Motor neuron (in vitro differentiated cells): Measurements from ENCODE around the gene TNFSF8. TPM values are rescaled to one million over a fixed set of nuclear protein-coding genes. Genes with fewer than 3 reads are reported as not detected.

Experiments used
- ATAC-seq, 8 experiments: fragments of 200-7000 bp; cut with Tn5 transposase; replicated peaks in 6 of 8; 2 replicates each; pipeline ENCODE4 v1.8.0; 2021; ENCODE audit warnings: mild to moderate bottlenecking in 8 of 8, moderate library complexity in 8 of 8
- H3K27ac ChIP-seq, 2 donors: fragments of 250-450 bp; sonication (Bioruptor Pico); 2 replicates each; pipeline ENCODE4 v1.9.0; 2021; ENCODE audit warnings: antibody characterized with exemption in 2 of 2, mild to moderate bottlenecking in 2 of 2, moderate library complexity in 1 of 2
- H3K4me1 ChIP-seq, 2 donors: fragments of 250-450 bp; sonication (Bioruptor Pico); replicated peaks in 1 of 2; 2 replicates each; pipeline ENCODE4 v1.6.1; 2021; ENCODE audit warnings: antibody characterized with exemption in 2 of 2, mild to moderate bottlenecking in 2 of 2, moderate library complexity in 1 of 2
- H3K4me3 ChIP-seq, 5 donors: fragments of 250-450 bp; sonication (Bioruptor Pico); 2 replicates each; pipeline ENCODE4 v1.9.0; 2021; ENCODE audit warnings: antibody characterized with exemption in 5 of 5, mild to moderate bottlenecking in 5 of 5, moderate library complexity in 4 of 5
- WGBS, 10 experiments: fragments of 450-650 bp; shearing (Covaris generic); methylation state at CpG; one replicate each; pipeline ENCODE4 v1.0.0; 2022; 5-methylcytosine and 5-hydroxymethylcytosine counted together
- in situ Hi-C, 9 experiments: fragments of 400-800 bp; cut with MboI; loops; one replicate each; pipeline ENCODE4 v1.15.0; 2021; ENCODE audit warnings: low sequenced_read_pairs in 9 of 9, low pct_unique_long_range_greater_than_20kb in 2 of 9; ENCODE audit not compliant: unreplicated experiment in 9 of 9
- total RNA-seq, 8 experiments: library from RNA; unstranded; fragments of 300-600 nt; gene quantifications; 2 replicates each; pipeline versions ENCODE4 v1.2.3 to v1.2.4, GENCODE V29; 2022

TNFSF8 gene
- total RNA-seq, 8 experiments from 2014 or later = 0.21 to 0.87 (median 0.46) TPM; not detected in 3

DNA sequence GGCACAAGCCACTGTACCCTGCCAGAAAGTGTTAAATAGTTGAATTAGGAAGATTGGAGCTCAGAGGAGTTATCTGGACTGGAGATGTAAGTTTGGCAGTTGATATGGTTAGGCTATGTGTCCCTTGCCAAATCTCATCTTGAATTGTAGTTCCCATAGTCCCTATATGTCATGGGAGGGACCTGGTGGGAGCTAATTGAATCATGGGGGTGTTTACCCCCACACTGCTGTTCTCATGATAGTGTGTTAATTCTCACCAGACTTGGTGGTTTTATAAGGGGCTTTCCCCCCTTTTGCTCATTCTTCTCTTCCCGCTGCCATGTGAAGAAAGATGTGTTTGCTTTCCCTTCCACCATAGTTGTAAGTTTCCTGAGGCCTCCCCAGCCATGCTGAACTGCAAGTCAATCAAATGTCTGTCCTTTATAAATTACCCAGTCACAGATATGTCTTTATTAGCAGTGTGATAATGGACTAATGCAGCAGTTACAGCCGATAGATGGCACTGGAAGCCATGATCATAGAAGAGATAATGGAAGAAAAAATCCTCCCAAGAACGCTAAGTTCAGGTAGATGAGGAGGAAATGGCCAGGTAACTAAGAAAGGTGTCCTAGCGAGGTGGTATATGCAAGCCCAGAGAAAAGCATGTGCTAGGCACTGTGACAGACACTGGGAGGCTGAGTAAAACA lies 51.4 kb downstream of the TNFSF8 start:
- H3K4me1 ChIP-seq = no peaks in the 10 kb centered on the region
- WGBS, 10 experiments = 37 to 100% (median 79%) methylated on average over 1 to 4 of the region's 4 CpGs; no CpG with 5 or more reads in 1 of the 10 experiments
- no peak for ATAC-seq
- in situ Hi-C loops = no loop called here
- no peak overlapping the region for H3K4me3 ChIP-seq
- no peak overlapping the region for H3K27ac ChIP-seq

DNA sequence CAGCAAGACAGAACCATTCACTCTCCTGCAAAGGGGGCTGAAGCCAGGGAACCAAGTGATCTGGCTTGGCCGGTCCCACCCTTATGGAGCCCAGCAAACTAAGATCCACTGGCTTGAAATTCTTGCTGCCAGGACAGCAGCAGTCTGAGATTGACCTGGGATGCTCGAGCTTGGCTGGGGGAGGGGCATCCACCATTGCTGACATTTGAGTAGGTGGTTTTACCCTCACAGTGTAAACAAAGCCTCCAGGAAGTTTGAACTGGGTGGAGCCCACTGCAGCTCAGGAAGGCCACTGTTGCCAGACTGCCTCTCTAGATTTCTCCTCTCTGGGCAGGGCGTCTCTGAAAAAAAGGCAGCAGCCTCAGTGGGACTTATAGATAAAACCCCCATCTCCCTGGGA lies 60.5 kb downstream of the TNFSF8 start:
- Histone ChIP-seq H3K4me3 (no peak overlapping the region), H3K27ac (no peak overlapping the region), H3K4me1 (no peaks in the 10 kb centered on the region)
- ATAC-seq = no peak
- 0 to 100% (median 50%) methylated on average over 1 to 3 of the region's 3 CpGs; no CpG with 5 or more reads in 4 of the 10 experiments for WGBS, 10 experiments
- in situ Hi-C loops = no loop called here

DNA sequence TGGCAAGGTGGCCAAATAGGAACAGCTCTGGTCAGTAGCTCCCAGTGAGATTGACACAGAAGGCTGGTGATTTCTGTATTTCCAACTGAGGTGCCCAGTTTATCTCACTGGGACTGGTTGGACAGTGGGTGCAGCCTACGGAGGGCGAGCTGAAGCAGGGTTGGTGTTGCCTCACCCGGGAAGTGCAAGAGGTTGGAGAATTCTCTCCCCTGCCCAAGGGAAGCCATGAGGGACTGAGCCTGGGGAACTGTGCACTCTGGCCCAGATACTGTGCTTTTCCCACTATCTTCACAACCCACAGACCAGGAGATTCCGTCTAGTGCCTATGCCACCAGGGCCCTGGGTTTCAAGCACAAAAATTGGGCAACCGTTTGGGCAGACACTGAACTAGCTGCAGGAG lies 61.0 kb downstream of the TNFSF8 start:
- WGBS, 10 experiments = 75 to 100% (median 83%) methylated on average over 1 to 5 of the region's 5 CpGs; no CpG with 5 or more reads in 1 of the 10 experiments
- no peak for ATAC-seq
- Histone ChIP-seq H3K4me1 (no peaks in the 10 kb centered on the region), H3K27ac (no peak overlapping the region), H3K4me3 (no peak overlapping the region)
- in situ Hi-C loops = no loop called here

GRCh38 chr9:114867327-114867726 lies 63.1 kb downstream of the TNFSF8 start:
- Histone ChIP-seq H3K27ac (no peak overlapping the region), H3K4me3 (no peak overlapping the region), H3K4me1 (no peaks in the 10 kb centered on the region)
- in situ Hi-C loops = no loop called here
- ATAC-seq = no peak
- WGBS, 10 experiments = 55 to 93% (median 84%) methylated on average over 3 to 5 of the region's 5 CpGs

DNA sequence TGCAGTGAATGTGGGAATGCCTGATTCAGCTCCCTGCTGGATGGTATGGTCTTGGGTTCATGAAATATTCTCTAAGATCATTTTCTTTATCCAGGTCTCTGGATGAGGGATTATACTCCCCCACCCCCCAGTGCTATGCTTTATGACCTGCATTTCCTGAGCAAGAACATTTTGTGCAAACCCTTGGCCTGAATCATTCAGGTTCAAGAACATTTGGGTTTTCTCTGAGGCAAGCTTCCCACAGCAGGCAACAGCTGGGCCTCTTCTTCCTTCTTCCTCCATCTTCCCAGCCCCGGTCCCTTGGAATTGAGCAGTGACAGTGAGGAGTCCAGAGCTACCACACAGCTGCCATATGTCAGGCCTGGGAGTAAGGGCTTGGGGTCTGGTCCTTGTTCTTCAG lies 65.9 kb downstream of the TNFSF8 start:
- in situ Hi-C loops = no loop called here

GRCh38 chr9:114861922-114862605 lies 68.3 kb downstream of the TNFSF8 start:
- in situ Hi-C loops = no loop called here
- Histone ChIP-seq H3K4me3 (no peak overlapping the region), H3K4me1 (no peaks in the 10 kb centered on the region), H3K27ac (no peak overlapping the region)
- WGBS, 10 experiments = 0 to 95% (median 81%) methylated on average over 1 to 8 of the region's 11 CpGs; no CpG with 5 or more reads in 2 of the 10 experiments
- no peak for ATAC-seq

More for the DNA sequence above, 65.9 kb downstream of the TNFSF8 start:
- no peaks in the 10 kb centered on the region for H3K4me1 ChIP-seq
- 83 to 100% (median 100%) methylated on average over 1 of the region's 1 CpG; no CpG with 5 or more reads in 5 of the 10 experiments for WGBS, 10 experiments
- H3K4me3 ChIP-seq = no peak overlapping the region
- no peak overlapping the region for H3K27ac ChIP-seq
- ATAC-seq = no peak

DNA sequence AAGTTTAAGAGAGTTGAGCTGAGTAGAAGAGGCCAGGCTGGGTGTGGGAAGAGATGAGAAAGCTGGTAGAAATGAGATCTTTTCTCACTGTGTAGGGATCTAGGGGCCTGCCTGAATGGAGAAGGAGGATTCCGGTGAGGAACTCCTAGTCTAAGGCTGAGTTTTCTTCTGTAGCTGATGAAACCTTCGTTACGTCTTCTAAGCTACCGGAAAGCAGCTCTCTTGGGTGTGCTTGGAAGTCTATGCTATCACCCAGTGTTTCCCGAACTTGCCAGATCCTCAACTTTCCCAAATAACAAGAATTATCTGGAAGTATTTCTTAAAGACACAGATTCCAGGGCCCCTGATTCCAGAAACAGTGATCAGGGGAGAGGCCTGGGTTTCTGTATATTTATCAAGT lies 69.1 kb downstream of the TNFSF8 start:
- in situ Hi-C loops = no loop called here
- H3K27ac ChIP-seq = no peak overlapping the region
- ATAC-seq = no peak
- 70 to 100% (median 92%) methylated on average over 1 to 5 of the region's 5 CpGs; no CpG with 5 or more reads in 3 of the 10 experiments for WGBS, 10 experiments
- H3K4me1 ChIP-seq = no peaks in the 10 kb centered on the region
- no peak overlapping the region for H3K4me3 ChIP-seq

GRCh38 chr9:114860187-114860586 lies 70.2 kb downstream of the TNFSF8 start:
- in situ Hi-C loops = no loop called here
- no peak for ATAC-seq

DNA sequence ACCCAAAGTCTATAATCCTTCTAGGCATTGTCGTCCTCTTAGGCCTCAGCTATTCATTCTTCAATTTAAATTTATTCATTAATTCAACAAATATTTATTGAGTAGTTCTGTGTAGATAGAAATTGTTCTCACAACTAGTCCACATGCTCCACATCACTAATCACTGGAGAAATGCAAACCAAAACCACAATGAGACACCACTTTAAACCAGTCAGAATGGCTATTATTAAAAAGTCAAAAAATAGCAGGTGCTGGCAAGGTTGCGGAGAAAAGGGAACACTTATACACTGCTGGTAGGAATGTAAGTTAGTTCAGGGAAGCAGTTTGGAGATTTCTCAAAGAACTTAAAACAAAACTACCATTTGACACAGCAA lies 73.5 kb downstream of the TNFSF8 start:
- in situ Hi-C loops = no loop called here
- ATAC-seq = no peak
- Histone ChIP-seq H3K4me3 (no peak overlapping the region), H3K4me1 (no peaks in the 10 kb centered on the region), H3K27ac (no peak overlapping the region)
- WGBS, 10 experiments = 17 to 100% (median 82%) methylated on average over 1 to 2 of the region's 2 CpGs; no CpG with 5 or more reads in 4 of the 10 experiments

More at GRCh38 chr9:114860187-114860586, 70.2 kb downstream of the TNFSF8 start:
- 34 to 100% (median 87%) methylated on average over 2 of the region's 2 CpGs; no CpG with 5 or more reads in 1 of the 10 experiments for WGBS, 10 experiments
- Histone ChIP-seq H3K27ac (no peak overlapping the region), H3K4me1 (no peaks in the 10 kb centered on the region), H3K4me3 (no peak overlapping the region)

- ATAC-seq = peak in 2 of 8 experiments; percentile 66 to 77
- WGBS, 10 experiments = 14 to 87% (median 78%) methylated on average over 2 to 4 of the region's 4 CpGs; no CpG with 5 or more reads in 3 of the 10 experiments
- H3K4me3 ChIP-seq = no peak overlapping the region
- H3K4me1 ChIP-seq = no peaks in the 10 kb centered on the region
- in situ Hi-C loops = no loop called here
- H3K27ac ChIP-seq = no peak overlapping the region
Measured at GRCh38 chr9:114856215-114856941, 74.0 kb downstream of the TNFSF8 start.

DNA sequence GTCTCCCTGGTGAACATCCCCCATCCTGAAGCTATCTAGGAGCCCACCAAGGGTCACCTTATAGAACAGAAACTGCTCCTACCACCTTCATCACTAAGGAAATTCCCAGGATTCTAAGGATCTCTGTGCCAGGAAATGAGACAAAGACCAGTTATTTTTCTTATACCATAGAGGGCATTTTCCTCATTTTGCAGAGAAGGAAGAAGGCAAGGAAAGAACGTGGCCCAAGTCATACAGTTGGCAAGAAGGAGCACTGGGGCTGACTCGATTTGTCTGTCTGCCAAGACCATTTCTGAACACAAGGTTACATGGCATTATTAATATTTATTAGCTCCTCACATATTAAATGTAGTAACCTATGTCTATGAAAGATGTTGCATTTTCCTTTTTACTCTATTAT lies 74.9 kb downstream of the TNFSF8 start:
- no peak for ATAC-seq
- Histone ChIP-seq H3K27ac (no peak overlapping the region), H3K4me3 (no peak overlapping the region), H3K4me1 (no peaks in the 10 kb centered on the region)
- in situ Hi-C loops = no loop called here
- 0 to 100% (median 54%) methylated on average over 1 to 2 of the region's 2 CpGs; no CpG with 5 or more reads in 2 of the 10 experiments for WGBS, 10 experiments

DNA sequence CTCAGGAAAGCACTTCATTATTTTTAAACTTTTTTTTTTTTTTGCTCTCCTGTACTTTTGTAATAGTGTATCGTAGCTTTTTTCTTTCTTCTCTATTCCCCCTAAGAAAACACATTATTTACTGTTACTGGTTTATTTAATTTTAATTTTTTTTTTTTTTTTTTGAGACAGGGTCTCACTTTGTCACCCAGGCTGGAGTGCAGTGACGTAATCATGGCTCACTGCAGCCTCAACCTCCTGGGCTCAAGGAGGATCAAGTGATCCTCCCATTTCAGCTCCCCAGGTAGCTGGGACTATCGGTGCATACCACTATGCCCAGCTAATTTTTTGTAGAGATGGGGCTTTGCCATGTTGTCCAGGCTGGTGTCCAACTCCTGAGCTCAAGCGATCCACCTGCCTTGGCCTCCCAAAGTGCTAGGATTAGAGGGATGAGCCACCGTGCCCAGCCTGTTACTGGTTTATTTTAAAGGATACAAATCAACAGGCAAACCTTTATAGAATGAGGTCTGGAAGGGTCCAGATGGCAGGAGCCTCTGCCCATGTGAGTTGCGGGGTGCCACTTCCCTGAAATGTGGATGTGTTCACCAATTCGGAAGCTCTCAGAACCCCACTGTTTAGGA lies 75.5 kb downstream of the TNFSF8 start:
- H3K4me1 ChIP-seq = no peaks in the 10 kb centered on the region
- H3K4me3 ChIP-seq = no peak overlapping the region
- WGBS, 10 experiments = 41 to 100% (median 82%) methylated on average over 1 to 6 of the region's 7 CpGs
- in situ Hi-C loops = no loop called here
- no peak for ATAC-seq
- H3K27ac ChIP-seq = no peak overlapping the region
